Keratinocyte (primary cell): ENCODE measurements around the gene PRDM11. TPM values are rescaled to one million over a fixed set of nuclear protein-coding genes. Genes with fewer than 3 reads are reported as not detected.

ENCODE experiments used
- DNase-seq: peaks from one replicate; pipeline ENCODE4 v3.0.0-alpha.2; 2011; ENCODE audit warnings: low read depth, missing footprints, low spot score
- FAIRE-seq: peaks from 2 replicates; lab custom pipeline; 2011; peaks lifted over from hg19 to GRCh38; lab: Jason Lieb, UNC
- H2AFZ ChIP-seq: 2 replicates; pipeline ENCODE4 v1.6.0; 2012; ENCODE audit warnings: low read length, control low read depth, inconsistent platforms; ENCODE audit not compliant: control insufficient read depth
- H3K27ac ChIP-seq: 2 replicates; pipeline ENCODE4 v1.5.1; 2011; ENCODE audit warnings: low read length; ENCODE audit not compliant: control insufficient read depth, insufficient read depth
- H3K27me3 ChIP-seq: 3 replicates; pipeline ENCODE4 v1.6.0; 2011; ENCODE audit warnings: low read length; ENCODE audit not compliant: control insufficient read depth, insufficient read depth; ENCODE audit errors: extremely low read depth
- H3K36me3 ChIP-seq, 2 experiments: 2 replicates in 1 of 2; 3 replicates in 1 of 2; pipeline ENCODE4 v1.5.1; 2011; ENCODE audit warnings: low read length in 2 of 2, mild to moderate bottlenecking in 1 of 2; ENCODE audit not compliant: control insufficient read depth in 2 of 2, insufficient read depth in 2 of 2; ENCODE audit errors: extremely low read depth in 1 of 2
- H3K4me1 ChIP-seq: 3 replicates; pipeline ENCODE4 v1.5.1; 2011; ENCODE audit warnings: low read length; ENCODE audit not compliant: control insufficient read depth, insufficient read depth; ENCODE audit errors: extremely low read depth
- H3K4me2 ChIP-seq: 3 replicates; pipeline ENCODE4 v1.6.0; 2011; ENCODE audit warnings: low read depth, low read length; ENCODE audit not compliant: control insufficient read depth, insufficient read depth; ENCODE audit errors: extremely low read depth
- H3K4me3 ChIP-seq, 3 experiments: fragments of 200-600 bp in 1 of 3; sonication (generic) in 1 of 3; 2 replicates in 2 of 3; 3 replicates in 1 of 3; pipeline ENCODE4 v1.5.1; 2011 to 2016; ENCODE audit warnings: low read length in 3 of 3, mild to moderate bottlenecking in 3 of 3, control low read depth in 2 of 3, inconsistent platforms in 1 of 3, low read depth in 1 of 3, mixed read lengths in 1 of 3, mixed run types in 1 of 3, moderate library complexity in 1 of 3; ENCODE audit not compliant: control insufficient read depth in 2 of 3, insufficient read depth in 2 of 3; ENCODE audit errors: extremely low read depth in 1 of 3
- H3K79me2 ChIP-seq: 2 replicates; pipeline ENCODE4 v1.6.0; 2012; ENCODE audit warnings: low read length; ENCODE audit not compliant: control insufficient read depth, insufficient read depth
- H3K9ac ChIP-seq: 3 replicates; pipeline ENCODE4 v1.6.0; 2011; ENCODE audit warnings: low read length; ENCODE audit not compliant: control insufficient read depth, insufficient read depth; ENCODE audit errors: extremely low read depth
- H3K9me1 ChIP-seq: 3 replicates; pipeline ENCODE4 v1.6.0; 2011; ENCODE audit warnings: low read length; ENCODE audit not compliant: control insufficient read depth, insufficient read depth; ENCODE audit errors: extremely low read depth
- H3K9me3 ChIP-seq: 2 replicates; pipeline ENCODE4 v1.5.1; 2012; ENCODE audit warnings: low read depth, low read length; ENCODE audit not compliant: control insufficient read depth
- H4K20me1 ChIP-seq: 3 replicates; pipeline ENCODE4 v1.6.0; 2011; ENCODE audit warnings: low read length; ENCODE audit not compliant: control insufficient read depth, insufficient read depth; ENCODE audit errors: extremely low read depth
- CTCF ChIP-seq, 3 experiments: IDR thresholded peaks in 1 of 3; conservative IDR thresholded peaks in 1 of 3; optimal IDR thresholded peaks in 1 of 3; 2 replicates in 2 of 3; 3 replicates in 1 of 3; pipeline versions ENCODE3 to v1.5.1; 2011; ENCODE audit warnings: low read length in 3 of 3, mild to moderate bottlenecking in 3 of 3, moderate library complexity in 2 of 3, control low read depth in 1 of 3, inconsistent platforms in 1 of 3; ENCODE audit not compliant: insufficient read depth in 2 of 3; ENCODE audit errors: extremely low read depth in 1 of 3
- EZH2 ChIP-seq: IDR thresholded peaks from one replicate; pipeline ENCODE4 v1.6.1; 2012; ENCODE audit warnings: inconsistent platforms, mild to moderate bottlenecking, low read length, moderate library complexity
- dilution Hi-C: fragments of 300-500 bp; cut with MboI; formaldehyde crosslinking; loops from one replicate; pipeline ENCODE4 v1.7.0; 2020; ENCODE audit warnings: low sequenced_read_pairs; ENCODE audit not compliant: extremely low pct_ligation_motif_present
- polyA plus RNA-seq, 5 experiments: library from polyadenylated mRNA; depleted of rRNA in 3 of 5; stranded (reverse) in 3 of 5; stranded (forward) in 1 of 5; unstranded in 1 of 5; fragments of >200 nt; gene quantifications; 1 replicate in 1 of 5; 2 replicates in 3 of 5; 3 replicates in 1 of 5; pipeline versions ENCODE4 v1.2.1 to v1.2.3, GENCODE V29; 2011 to 2012; ENCODE audit warnings: missing spikeins in 2 of 5, low read depth in 1 of 5, low replicate concordance in 1 of 5

The PRDM11 gene
- polyA plus RNA-seq, 1 donor (not counting 4 experiments of a cell fraction or from before 2014, with no cell fraction given): 2.1 TPM

DNA sequence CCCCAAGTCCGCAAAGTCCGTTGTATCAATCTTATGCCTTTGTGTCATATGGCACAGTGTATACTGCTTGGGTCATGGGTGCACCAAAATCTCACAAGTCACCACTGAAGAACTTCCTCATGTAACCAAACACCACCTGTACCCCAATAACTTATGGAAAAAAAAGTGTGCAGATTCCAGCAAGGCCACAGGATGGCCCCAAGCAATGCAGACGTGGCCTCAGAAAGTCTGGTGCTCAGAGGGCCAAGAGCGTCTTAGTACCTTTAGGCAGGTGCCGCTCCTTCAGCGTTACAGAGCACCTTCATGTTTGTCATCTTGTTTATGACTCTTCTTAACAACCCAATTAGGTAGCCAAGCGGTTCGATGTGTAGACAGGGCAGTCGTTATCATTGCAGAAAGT lies 65.3 kb downstream of the PRDM11 start:
- H3K27ac ChIP-seq: no peak overlapping the region
- no peaks in the 10 kb centered on the region for H3K4me1 ChIP-seq
- no peaks in the 10 kb centered on the region for H4K20me1 ChIP-seq
- FAIRE-seq: no peak
- no peaks in the 10 kb centered on the region for H3K9me1 ChIP-seq
- no peak overlapping the region for H2AFZ ChIP-seq
- H3K9me3 ChIP-seq: no peaks in the 10 kb centered on the region
- H3K9ac ChIP-seq: no peak overlapping the region
- peaks cover 0 to 1% of the 10 kb centered on the region in 2 experiments for H3K36me3 ChIP-seq
- no peaks in the 10 kb centered on the region for H3K79me2 ChIP-seq
- H3K4me2 ChIP-seq: no peak overlapping the region
- dilution Hi-C loops: no loop called here
- no peak for DNase-seq
- no peak for TF ChIP-seq CTCF (optimal IDR thresholded peaks at IDR 0.05 in 1 of 3, IDR thresholded peaks at IDR 0.05 in 1 of 3, conservative IDR thresholded peaks at IDR 0.05 in 1 of 3; ENCODE audit: extremely low read depth in 1 of 3, insufficient read depth in 2 of 3, low read length in 3 of 3)
- no peak for TF ChIP-seq EZH2
- H3K4me3 ChIP-seq: no peak overlapping the region
- no peaks in the 10 kb centered on the region for H3K27me3 ChIP-seq

- Histone ChIP-seq H3K36me3 (peaks cover 0 to 1% of the 10 kb centered on the region in 2 experiments), H3K27ac (no peak overlapping the region), H3K9me1 (no peaks in the 10 kb centered on the region), H3K27me3 (no peaks in the 10 kb centered on the region), H3K79me2 (no peaks in the 10 kb centered on the region), H3K4me2 (no peak overlapping the region), H3K4me3 (no peak overlapping the region), H3K9ac (no peak overlapping the region), H4K20me1 (no peaks in the 10 kb centered on the region), H3K9me3 (no peaks in the 10 kb centered on the region), H2AFZ (no peak overlapping the region), H3K4me1 (no peaks in the 10 kb centered on the region)
- TF ChIP-seq EZH2: no peak
- peak in 1 of 3 experiments; percentile 15 for TF ChIP-seq CTCF (optimal IDR thresholded peaks at IDR 0.05 in 1 of 3, IDR thresholded peaks at IDR 0.05 in 1 of 3, conservative IDR thresholded peaks at IDR 0.05 in 1 of 3; ENCODE audit: extremely low read depth in 1 of 3, insufficient read depth in 2 of 3, low read length in 3 of 3)
- DNase-seq (no peak), FAIRE-seq (no peak)
- dilution Hi-C loops: no loop called here
Measured at GRCh38 chr11:45212566-45213315, 66.3 kb downstream of the PRDM11 start.
